Testis (tissue), 2 donors: ENCODE measurements around the gene LPIN3.

ENCODE experiments used
- POLR2A ChIP-seq: fragments of 450-650 bp; IDR thresholded peaks from one replicate; pipeline ENCODE4 v1.6.1; 2017; ENCODE audit warnings: antibody characterized with exemption, mild to moderate bottlenecking, moderate library complexity
- TF ChIP-seq, protein P1 (sequence below), 3 experiments: fragments of 450-650 bp in 2 of 3; fragments of 200-600 bp in 1 of 3; sonication (generic) in 1 of 3; IDR thresholded peaks; one replicate each; pipeline ENCODE4 v1.5.1; 2016 to 2019; ENCODE audit warnings: antibody characterized with exemption in 3 of 3, mild to moderate bottlenecking in 2 of 3, moderate library complexity in 1 of 3

DNA sequence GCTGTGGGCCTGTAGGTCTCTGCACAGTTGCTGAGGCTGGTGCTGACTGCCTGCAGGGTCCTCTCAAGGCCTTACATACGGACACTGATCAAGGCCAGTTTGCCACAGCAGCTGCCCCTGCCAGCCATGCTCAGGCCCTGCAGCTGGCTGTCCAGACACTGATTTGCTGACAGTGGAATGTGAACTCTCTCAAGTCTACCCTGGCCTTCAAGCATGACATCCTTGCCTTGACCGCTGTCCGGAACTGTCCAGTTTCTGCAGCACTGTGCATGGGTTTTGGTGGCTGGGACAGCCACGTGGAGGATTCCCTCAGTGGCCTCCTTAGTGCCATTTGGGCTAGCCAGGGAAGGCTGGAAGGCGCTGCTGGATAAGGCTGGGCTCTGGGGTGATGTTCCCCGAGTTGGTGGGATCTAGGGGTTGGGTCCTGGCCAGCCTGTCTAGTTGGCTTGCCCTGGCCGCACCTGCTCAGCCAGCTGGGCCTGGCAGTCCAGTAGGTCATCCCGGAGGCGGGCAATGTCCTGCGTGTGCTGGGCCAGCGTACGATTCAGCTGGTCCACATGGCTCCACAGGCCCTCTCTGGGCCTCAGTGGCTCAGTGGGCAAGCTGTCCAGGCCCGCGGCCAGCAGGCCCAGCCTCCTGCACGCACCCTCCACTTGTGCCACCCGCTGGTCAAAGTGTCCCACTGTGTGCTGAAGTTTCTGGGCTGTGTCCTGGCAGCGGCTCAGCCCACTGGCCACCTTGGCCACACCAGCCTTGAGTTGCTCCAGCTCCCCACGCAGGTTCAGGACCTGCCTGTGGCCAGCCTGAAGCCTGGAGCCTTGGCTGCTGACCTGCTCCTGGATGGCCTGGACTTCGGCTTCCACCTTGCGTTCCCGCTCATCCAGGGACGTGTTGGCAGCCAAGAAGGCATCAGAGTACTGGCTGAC is 20.5 kb downstream of the LPIN3 start:
- TF ChIP-seq POLR2A: no peak
- TF ChIP-seq, protein P1, sequence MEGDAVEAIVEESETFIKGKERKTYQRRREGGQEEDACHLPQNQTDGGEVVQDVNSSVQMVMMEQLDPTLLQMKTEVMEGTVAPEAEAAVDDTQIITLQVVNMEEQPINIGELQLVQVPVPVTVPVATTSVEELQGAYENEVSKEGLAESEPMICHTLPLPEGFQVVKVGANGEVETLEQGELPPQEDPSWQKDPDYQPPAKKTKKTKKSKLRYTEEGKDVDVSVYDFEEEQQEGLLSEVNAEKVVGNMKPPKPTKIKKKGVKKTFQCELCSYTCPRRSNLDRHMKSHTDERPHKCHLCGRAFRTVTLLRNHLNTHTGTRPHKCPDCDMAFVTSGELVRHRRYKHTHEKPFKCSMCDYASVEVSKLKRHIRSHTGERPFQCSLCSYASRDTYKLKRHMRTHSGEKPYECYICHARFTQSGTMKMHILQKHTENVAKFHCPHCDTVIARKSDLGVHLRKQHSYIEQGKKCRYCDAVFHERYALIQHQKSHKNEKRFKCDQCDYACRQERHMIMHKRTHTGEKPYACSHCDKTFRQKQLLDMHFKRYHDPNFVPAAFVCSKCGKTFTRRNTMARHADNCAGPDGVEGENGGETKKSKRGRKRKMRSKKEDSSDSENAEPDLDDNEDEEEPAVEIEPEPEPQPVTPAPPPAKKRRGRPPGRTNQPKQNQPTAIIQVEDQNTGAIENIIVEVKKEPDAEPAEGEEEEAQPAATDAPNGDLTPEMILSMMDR (IDR thresholded peaks at IDR 0.05): no peak
